Transverse colon (tissue), 4 donors: Measurements from ENCODE around the gene GOLGA8R.
"Not testable (repeated sequence)": the region's sequence is repeated elsewhere in the genome, so short reads cannot be mapped to it uniquely, and the experiment has no call there.

Source experiments
- EP300 ChIP-seq: sonication (generic); formaldehyde crosslinking; IDR thresholded peaks from one replicate; pipeline ENCODE4 v1.6.1; 2017; ENCODE audit warnings: antibody characterized with exemption, low read depth
- POLR2A ChIP-seq: fragments of 450-650 bp; IDR thresholded peaks from one replicate; pipeline ENCODE4 v1.6.1; 2016; ENCODE audit warnings: antibody characterized with exemption, mild to moderate bottlenecking, moderate library complexity
- POLR2AphosphoS5 ChIP-seq, 3 donors: sonication (generic); formaldehyde crosslinking; IDR thresholded peaks; one replicate each; pipeline ENCODE4 v1.6.1; 2016; ENCODE audit warnings: antibody characterized with exemption in 3 of 3
- TF ChIP-seq, protein P1 (sequence below), 5 experiments: fragments of 200-600 bp in 3 of 5; fragments of 450-650 bp in 2 of 5; sonication (generic) in 3 of 5; IDR thresholded peaks; 1 replicate in 2 of 5; 2 replicates in 3 of 5; pipeline ENCODE4 v1.5.1; 2016 to 2017; ENCODE audit warnings: antibody characterized with exemption in 5 of 5, inconsistent platforms in 3 of 5, mild to moderate bottlenecking in 2 of 5, moderate library complexity in 1 of 5

DNA sequence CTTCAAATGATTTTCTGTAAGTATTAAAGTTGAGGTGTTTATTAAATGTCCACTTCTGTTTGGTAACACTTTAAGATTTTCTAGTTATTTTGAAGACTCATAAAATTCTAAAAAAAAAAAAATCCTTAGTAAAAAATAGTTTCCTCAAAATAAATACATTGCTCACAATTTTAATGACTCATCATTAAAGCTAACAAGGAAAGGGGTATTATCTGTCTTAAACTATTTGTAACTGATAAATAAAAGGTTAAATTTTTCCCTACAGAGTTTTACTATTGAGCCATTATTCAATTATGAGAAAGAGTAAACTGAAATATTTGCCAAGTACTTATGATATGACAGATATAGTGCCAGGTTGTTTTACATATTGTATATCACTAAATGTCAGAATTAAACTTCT is 38.6 kb upstream of the GOLGA8R start:
- TF ChIP-seq, protein P1, sequence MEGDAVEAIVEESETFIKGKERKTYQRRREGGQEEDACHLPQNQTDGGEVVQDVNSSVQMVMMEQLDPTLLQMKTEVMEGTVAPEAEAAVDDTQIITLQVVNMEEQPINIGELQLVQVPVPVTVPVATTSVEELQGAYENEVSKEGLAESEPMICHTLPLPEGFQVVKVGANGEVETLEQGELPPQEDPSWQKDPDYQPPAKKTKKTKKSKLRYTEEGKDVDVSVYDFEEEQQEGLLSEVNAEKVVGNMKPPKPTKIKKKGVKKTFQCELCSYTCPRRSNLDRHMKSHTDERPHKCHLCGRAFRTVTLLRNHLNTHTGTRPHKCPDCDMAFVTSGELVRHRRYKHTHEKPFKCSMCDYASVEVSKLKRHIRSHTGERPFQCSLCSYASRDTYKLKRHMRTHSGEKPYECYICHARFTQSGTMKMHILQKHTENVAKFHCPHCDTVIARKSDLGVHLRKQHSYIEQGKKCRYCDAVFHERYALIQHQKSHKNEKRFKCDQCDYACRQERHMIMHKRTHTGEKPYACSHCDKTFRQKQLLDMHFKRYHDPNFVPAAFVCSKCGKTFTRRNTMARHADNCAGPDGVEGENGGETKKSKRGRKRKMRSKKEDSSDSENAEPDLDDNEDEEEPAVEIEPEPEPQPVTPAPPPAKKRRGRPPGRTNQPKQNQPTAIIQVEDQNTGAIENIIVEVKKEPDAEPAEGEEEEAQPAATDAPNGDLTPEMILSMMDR (IDR thresholded peaks at IDR 0.05), result not testable (repeated sequence)
- not testable (repeated sequence) for TF ChIP-seq POLR2AphosphoS5 (IDR thresholded peaks at IDR 0.05); POLR2A; EP300
